ENCODE results near the gene NFATC2. TPM values are rescaled to one million over a fixed set of nuclear protein-coding genes. Genes with fewer than 3 reads are reported as not detected.
"Not testable (repeated sequence)": the region's sequence is repeated elsewhere in the genome, so short reads cannot be mapped to it uniquely, and the experiment has no call there.

NFATC2 gene
- total RNA-seq, 2 experiments from 2014 or later: 53.3 to 56.9 TPM

DNA sequence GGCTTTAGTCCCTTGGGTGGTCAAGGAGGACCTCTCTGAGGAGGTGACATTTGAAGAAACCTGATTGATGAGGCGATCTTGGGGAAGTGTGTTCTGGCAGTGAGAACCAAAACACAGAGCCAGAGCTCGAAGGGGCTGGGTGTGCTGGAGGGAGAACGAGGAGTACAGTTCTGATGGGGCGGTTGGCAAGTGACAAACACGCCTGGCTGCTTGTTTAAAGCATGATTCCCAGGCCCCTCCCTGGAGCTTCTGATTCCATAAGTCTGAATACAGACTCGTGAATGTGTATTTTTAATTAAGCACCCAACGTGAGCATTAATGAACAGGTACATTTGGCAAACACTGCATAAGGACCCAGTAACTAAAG, 886 bp upstream of the NFATC2 start:
- POLR2A ChIA-PET: interaction anchor here (0.9 to 5.4 kb wide), 12 partner anchors 9 to 157 kb away, joined by 3 to 56 read pairs (median 16); no protein-coding TSS in a partner anchor
- H3K9me3 Mint-ChIP-seq: no peaks in the 10 kb centered on the region
- CTCF ChIA-PET: interaction anchor here (0.6 to 3.1 kb wide), 6 partner anchors 17 to 157 kb away, joined by 3 to 27 read pairs (median 8); no protein-coding TSS in a partner anchor
- DNase-seq: no peak
- peaks cover 43% of the 10 kb centered on the region for H3K27me3 Mint-ChIP-seq
- peak overlapping the region; percentile 71 for H3K4me3 Mint-ChIP-seq
- H3K27ac Mint-ChIP-seq: peak overlapping the region; percentile 62
- peaks cover 33% of the 10 kb centered on the region for H3K4me1 Mint-ChIP-seq
- peaks cover 30% of the 10 kb centered on the region for H3K36me3 Mint-ChIP-seq (ENCODE audit: low read depth)

DNA sequence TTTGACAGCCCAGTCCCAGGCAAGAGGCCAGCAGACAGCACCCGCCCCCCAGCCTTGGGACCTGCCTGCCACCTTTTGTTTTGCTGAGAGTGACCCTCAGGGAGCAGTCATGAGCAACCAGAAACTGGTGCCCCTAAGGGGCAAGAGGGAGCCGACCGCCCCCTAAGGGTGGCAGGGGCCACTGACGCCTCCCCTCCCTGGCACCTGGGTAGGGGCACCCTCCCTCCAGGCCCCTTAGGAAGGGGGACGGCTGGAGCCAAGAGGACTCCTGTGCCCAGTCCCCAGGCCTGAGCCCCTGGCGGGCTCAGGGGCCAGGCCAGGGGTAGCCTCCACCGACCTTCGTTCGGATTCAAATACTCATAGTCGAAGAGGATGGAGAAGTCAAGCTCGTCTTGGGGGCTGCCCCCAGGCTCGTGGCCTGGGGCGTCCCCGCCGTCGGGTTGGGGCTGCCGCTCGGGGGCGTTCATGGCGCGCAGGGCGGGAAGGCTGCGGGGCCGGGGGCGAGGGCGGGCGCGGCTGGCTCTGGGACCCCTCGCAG, 417 bp downstream of the NFATC2 start:
- Mint-ChIP-seq H3K27ac (peak overlapping the region; percentile 99), H3K36me3 (ENCODE audit: low read depth) (peaks cover 42% of the 10 kb centered on the region), H3K9me3 (no peaks in the 10 kb centered on the region), H3K4me3 (peak overlapping the region; percentile 99), H3K27me3 (peaks cover 34% of the 10 kb centered on the region), H3K4me1 (peaks cover 46% of the 10 kb centered on the region)
- DNase-seq: peak; percentile 67
- POLR2A ChIA-PET: interaction anchor here (0.7 to 5.4 kb wide), 24 partner anchors 10 to 584 kb away, joined by 3 to 56 read pairs (median 6); partner anchors contain the start of gene DPM1
- CTCF ChIA-PET: interaction anchor here (0.9 to 3.1 kb wide), 15 partner anchors 9 to 555 kb away, joined by 3 to 27 read pairs (median 4); no protein-coding TSS in a partner anchor

DNA sequence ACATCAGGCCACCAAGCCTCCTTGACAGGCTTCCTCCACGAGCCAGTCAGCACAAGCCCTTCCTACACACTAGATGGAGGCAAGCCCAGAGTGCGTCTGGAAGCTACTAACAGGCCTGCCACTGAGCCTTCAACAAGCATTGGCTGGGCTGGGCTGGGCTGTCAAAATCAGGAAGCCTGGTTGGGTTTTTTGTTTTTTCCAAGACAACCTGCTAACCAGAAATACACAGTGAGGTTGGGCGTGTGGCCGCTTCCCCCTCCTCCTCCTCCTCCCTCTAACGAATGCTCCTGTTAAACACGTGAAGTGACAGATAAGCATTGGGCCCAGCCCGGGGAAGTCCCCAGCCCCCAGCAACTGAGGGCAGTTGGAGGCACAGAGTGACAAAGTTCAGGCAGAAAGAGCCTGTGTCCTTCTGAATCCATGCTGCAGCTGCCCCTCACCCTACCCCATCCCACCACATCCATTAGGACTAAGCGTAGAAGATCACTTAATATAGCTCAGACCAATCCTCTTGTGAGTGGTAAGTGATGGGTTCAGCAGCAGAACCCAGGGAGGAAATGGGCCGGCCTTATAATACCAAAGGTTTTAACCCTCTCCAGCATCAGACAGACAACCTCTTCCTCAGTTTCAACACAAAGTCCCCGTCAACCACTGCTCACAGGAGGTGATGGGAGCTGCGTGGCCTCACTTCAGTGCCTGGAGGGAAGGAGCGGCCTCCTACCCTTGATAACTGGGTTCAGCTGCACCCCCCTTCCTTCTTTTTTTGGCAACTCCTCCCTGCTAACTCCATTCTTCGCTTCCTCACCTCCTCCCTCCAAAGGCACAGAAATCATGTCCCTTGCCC, 1.1 kb downstream of the NFATC2 start:
- peak overlapping the region; percentile 99 for H3K4me3 Mint-ChIP-seq
- H3K27me3 Mint-ChIP-seq: peaks cover 27% of the 10 kb centered on the region
- ChIA-PET CTCF (interaction anchor here (0.9 to 3.1 kb wide), 15 partner anchors 9 to 554 kb away, joined by 3 to 27 read pairs (median 4); no protein-coding TSS in a partner anchor), POLR2A (interaction anchor here (0.6 to 5.4 kb wide), 24 partner anchors 10 to 583 kb away, joined by 3 to 56 read pairs (median 6); partner anchors contain the start of gene DPM1)
- peaks cover 53% of the 10 kb centered on the region for H3K4me1 Mint-ChIP-seq
- peaks cover 49% of the 10 kb centered on the region for H3K36me3 Mint-ChIP-seq (ENCODE audit: low read depth)
- H3K27ac Mint-ChIP-seq: peak overlapping the region; percentile 99
- no peaks in the 10 kb centered on the region for H3K9me3 Mint-ChIP-seq
- DNase-seq: peak; percentile 90

DNA sequence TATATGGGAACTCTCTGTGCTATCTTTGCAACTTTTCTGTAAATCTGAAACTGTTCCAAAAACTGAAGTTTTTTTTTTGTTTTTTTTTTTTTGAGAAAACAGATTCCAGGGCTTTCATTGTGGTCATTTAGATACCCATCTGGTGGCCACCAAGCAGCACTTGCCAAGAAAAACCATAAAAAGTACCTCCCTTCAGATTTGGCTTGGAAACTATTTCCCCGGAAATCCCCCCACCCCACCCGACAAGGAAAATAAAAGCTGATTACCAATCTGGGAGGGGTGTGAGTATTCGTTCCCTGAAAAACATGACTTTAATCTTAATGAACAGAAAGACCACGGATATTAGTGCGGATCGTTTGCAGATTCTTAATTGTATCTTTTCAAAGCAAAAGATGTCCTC, 1.9 kb downstream of the NFATC2 start:
- CTCF ChIA-PET: interaction anchor here (1.2 to 3.1 kb wide), 7 partner anchors 8 to 155 kb away, joined by 3 to 27 read pairs (median 7); no protein-coding TSS in a partner anchor
- Mint-ChIP-seq H3K27me3 (peaks cover 22% of the 10 kb centered on the region), H3K4me3 (peak overlapping the region; percentile 99), H3K9me3 (no peaks in the 10 kb centered on the region), H3K4me1 (peaks cover 61% of the 10 kb centered on the region), H3K36me3 (ENCODE audit: low read depth) (peaks cover 55% of the 10 kb centered on the region), H3K27ac (peak overlapping the region; percentile 99)
- POLR2A ChIA-PET: interaction anchor here (0.6 to 5.4 kb wide), 13 partner anchors 9 to 154 kb away, joined by 3 to 56 read pairs (median 16); no protein-coding TSS in a partner anchor
- no peak for DNase-seq

DNA sequence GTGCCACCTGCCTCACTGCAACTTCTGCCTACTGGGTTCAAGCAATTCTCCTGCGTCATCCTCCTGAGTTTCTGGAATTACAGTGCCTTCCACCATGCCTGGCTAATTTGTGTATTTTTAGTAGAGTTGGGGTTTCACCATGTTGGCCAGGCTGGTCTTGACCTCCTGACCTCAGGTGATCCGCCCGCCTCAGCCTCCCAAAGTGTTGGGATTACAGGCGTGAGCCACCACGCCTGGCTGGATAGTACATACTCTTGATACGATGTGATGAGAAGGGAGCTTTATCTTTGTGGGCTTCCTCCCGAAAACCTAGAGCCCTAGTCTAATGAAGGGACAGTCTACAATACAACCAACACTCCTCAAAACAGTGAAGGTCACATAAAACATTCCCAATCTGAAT, 2.4 kb downstream of the NFATC2 start:
- peaks cover 60% of the 10 kb centered on the region for H3K36me3 Mint-ChIP-seq (ENCODE audit: low read depth)
- POLR2A ChIA-PET: interaction anchor here (1.3 to 5.4 kb wide), 8 partner anchors 8 to 154 kb away, joined by 3 to 56 read pairs (median 16); no protein-coding TSS in a partner anchor

DNA sequence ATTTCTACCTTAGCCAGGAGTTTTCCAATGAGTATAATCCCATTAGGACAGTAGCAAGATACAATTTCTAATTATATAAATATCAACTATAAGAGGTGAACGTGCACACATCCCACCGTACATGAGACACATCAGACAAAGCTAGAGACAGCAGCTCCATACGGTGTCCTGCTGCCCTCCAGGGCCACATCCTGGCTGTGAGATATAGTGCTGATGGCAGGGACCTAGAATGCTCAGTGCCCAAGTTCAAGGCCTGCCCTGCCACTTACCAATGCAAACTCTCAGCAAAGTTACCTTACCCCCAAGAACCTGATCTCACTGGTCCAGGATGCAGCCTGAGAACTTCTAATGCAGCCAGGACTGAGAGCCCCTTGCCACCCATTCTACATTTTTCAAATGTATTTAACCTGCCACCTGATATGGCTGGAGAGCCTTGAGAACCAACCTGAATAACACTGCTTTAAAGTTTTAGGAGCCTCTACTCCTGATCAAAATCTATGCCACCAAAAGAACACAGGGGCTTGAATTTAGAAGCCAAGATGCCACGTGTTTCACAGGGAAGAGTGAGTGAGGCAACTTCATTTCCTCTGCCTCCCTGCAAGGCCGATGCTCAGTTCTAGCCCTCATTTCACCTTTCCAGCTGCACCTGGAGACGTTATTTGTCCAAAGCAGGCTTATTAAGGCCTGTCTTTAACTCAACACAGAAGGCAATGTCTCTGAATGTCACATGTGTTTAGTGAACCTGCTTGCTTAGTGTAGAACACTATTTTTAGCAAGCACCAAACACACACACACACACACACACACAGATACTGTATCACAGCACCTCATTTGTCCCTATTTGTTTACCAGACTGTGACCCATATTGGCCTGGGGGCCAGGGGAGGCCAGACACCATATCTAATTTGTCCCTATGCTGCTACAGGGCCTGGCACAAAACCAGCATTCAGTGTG, 6.1 kb downstream of the NFATC2 start:
- no peaks in the 10 kb centered on the region for H3K9me3 Mint-ChIP-seq
- H3K27ac Mint-ChIP-seq: peak overlapping the region; percentile 76
- ChIA-PET CTCF (interaction anchor here (1.4 kb wide), 1 partner anchor 150 kb away, joined by 5 read pairs; no protein-coding TSS in a partner anchor), POLR2A (interaction anchor here (0.6 to 1.0 kb wide), 3 partner anchors 10 to 136 kb away, joined by 3 to 9 read pairs (median 4); no protein-coding TSS in a partner anchor)
- peaks cover 95% of the 10 kb centered on the region for H3K4me1 Mint-ChIP-seq
- H3K4me3 Mint-ChIP-seq: peak overlapping the region; percentile 30
- H3K36me3 Mint-ChIP-seq (ENCODE audit: low read depth): peaks cover 79% of the 10 kb centered on the region
- DNase-seq: no peak
- H3K27me3 Mint-ChIP-seq: no peaks in the 10 kb centered on the region

More for the DNA sequence above, 2.4 kb downstream of the NFATC2 start:
- H3K4me3 Mint-ChIP-seq: peak overlapping the region; percentile 99
- peak overlapping the region; percentile 99 for H3K27ac Mint-ChIP-seq
- CTCF ChIA-PET: interaction anchor here (2.4 to 3.1 kb wide), 3 partner anchors 13 to 54 kb away, joined by 7 to 22 read pairs (median 19); no protein-coding TSS in a partner anchor
- H3K9me3 Mint-ChIP-seq, DNase-seq: not testable (repeated sequence)
- H3K4me1 Mint-ChIP-seq: peaks cover 66% of the 10 kb centered on the region
- peaks cover 17% of the 10 kb centered on the region for H3K27me3 Mint-ChIP-seq

DNA sequence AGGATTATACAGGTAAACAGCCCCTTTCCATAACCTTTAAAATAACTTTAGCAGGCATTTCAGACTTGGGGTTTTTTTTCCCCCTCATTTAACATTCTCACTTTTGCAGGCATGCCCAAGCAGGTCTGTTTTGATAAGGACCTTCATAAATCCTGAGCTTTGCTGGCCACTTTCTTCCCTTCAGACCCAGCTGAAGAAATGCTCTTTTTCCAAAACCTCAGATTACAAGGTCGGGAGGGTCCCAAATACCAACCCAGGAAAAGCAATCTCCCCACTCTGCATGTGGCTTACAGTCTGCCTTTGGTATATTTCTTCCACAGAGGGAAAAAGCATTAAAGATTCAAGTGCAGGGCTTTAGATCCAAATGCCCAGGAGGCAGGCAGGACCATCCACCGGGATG, 6.8 kb downstream of the NFATC2 start:
- POLR2A ChIA-PET: interaction anchor here (1.0 to 1.6 kb wide), 3 partner anchors 9 to 54 kb away, joined by 3 to 9 read pairs (median 4); no protein-coding TSS in a partner anchor
- peaks cover 77% of the 10 kb centered on the region for H3K36me3 Mint-ChIP-seq (ENCODE audit: low read depth)
- no peaks in the 10 kb centered on the region for H3K27me3 Mint-ChIP-seq
- peak overlapping the region; percentile 79 for H3K27ac Mint-ChIP-seq
- CTCF ChIA-PET: interaction anchor here (1.4 kb wide), 1 partner anchor 150 kb away, joined by 5 read pairs; no protein-coding TSS in a partner anchor
- H3K4me1 Mint-ChIP-seq: peaks cover 97% of the 10 kb centered on the region
- H3K9me3 Mint-ChIP-seq: no peaks in the 10 kb centered on the region
- DNase-seq: no peak
- no peak overlapping the region for H3K4me3 Mint-ChIP-seq

DNA sequence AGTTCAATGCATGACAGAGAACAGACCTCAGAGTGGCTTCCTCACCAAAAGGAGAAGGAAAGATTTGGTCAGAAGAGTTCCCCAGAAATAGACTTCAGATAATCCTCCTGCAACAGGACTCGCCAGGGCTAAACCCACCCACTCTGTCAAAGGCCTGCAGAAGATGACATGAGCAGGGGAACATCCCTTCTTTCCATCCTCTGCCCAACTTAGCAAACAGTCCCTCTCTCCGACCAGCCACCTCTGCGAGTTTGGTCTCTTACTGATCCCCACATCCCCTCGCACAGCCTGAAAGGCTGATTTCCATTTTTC, 7.5 kb downstream of the NFATC2 start:
- H3K4me3 Mint-ChIP-seq: no peak overlapping the region
- ChIA-PET CTCF (no interaction called here), POLR2A (interaction anchor here (1.2 to 1.6 kb wide), 3 partner anchors 9 to 34 kb away, joined by 3 to 5 read pairs (median 3); no protein-coding TSS in a partner anchor)
- peaks cover 99% of the 10 kb centered on the region for H3K4me1 Mint-ChIP-seq
- DNase-seq: no peak
- peak overlapping the region; percentile 79 for H3K27ac Mint-ChIP-seq
- no peaks in the 10 kb centered on the region for H3K9me3 Mint-ChIP-seq
- peaks cover 73% of the 10 kb centered on the region for H3K36me3 Mint-ChIP-seq (ENCODE audit: low read depth)
- H3K27me3 Mint-ChIP-seq: no peaks in the 10 kb centered on the region

DNA sequence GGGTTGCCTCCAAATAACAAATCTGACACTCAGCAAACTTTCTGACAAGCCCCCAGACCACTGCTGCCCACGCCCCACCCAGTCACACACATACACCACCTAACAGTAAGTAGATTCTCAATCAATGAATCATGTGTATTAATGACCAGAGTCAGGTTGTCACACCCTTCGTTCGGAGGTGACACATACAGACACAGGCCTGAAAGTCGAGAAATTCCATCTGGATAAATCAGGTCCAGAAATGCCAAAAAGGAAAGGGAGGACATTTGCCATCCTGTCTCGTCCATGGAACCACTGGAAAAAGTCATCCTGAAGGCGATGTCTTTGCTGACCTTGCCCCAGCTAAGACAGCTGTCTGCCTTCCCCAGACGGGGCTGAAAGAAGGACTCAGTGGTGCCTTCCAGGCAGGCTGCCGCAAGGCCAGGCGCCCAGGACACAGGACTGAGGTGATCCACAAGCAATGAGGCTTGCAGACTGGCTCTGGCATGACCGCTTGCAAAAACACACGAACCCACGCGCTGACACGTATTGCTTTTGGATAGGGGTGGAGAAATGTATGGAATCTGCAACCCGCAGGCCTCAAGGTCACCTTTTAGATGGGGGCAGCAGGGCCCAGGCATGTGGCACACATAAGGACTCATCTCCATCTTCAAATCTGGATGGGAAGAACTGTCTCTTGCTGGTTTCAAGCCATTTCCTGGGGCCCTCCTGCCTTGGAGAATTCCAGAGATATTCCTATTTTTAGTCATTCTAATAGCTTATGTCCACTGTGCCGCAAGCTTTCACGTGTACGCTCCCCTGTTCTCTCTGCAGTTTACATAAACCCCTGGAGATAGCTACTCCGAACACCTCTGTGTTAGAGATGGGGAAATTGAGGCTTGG, 9.0 kb downstream of the NFATC2 start:
- Mint-ChIP-seq H3K4me1 (peaks cover 99% of the 10 kb centered on the region), H3K36me3 (ENCODE audit: low read depth) (peaks cover 66% of the 10 kb centered on the region), H3K27me3 (no peaks in the 10 kb centered on the region), H3K4me3 (no peak overlapping the region), H3K9me3 (no peaks in the 10 kb centered on the region), H3K27ac (peak overlapping the region; percentile 91)
- DNase-seq: no peak
- POLR2A ChIA-PET: interaction anchor here (3.0 kb wide), 2 partner anchors 8 to 20 kb away, joined by 14 to 33 read pairs; partner anchors contain the start of gene NFATC2
- CTCF ChIA-PET: interaction anchor here (0.6 to 1.4 kb wide), 2 partner anchors 8 to 72 kb away, joined by 3 to 5 read pairs; no protein-coding TSS in a partner anchor

DNA sequence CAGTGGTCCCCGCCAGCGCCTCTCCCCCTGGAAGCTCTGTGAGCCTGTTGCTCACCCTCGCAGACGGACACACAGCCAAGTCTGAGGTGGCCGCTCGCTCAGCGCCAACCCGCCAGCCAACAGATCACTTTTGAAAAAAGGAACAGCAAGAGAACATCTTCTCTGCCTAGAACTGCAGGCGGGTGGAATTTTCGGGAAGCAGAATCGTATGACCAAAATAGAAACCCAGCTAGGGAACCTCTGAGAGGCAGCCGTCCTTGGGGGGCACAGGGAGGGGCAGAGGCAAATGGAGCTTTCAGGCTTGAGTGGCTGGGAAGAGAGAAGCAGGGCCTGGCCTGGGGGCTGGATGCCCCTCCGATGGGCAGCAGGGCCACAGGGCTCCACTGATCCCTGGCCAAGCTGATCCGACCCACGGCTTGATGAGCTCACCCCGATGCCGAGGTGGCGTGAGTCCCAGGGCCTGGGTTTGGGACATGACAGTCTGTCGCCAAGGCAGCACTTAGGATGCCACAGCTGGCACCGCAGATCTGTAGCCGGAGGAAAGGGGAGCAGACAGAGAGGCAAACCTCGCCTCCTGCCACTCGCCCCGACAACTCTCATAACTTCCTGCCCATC, 9.8 kb downstream of the NFATC2 start:
- H3K36me3 Mint-ChIP-seq (ENCODE audit: low read depth): peaks cover 64% of the 10 kb centered on the region
- POLR2A ChIA-PET: interaction anchor here (3.0 kb wide), 2 partner anchors 9 to 19 kb away, joined by 14 to 33 read pairs; partner anchors contain the start of gene NFATC2
- no peaks in the 10 kb centered on the region for H3K9me3 Mint-ChIP-seq
- no peak for DNase-seq
- peak overlapping the region; percentile 91 for H3K27ac Mint-ChIP-seq
- CTCF ChIA-PET: interaction anchor here (1.4 kb wide), 1 partner anchor 9 kb away, joined by 5 read pairs; no protein-coding TSS in a partner anchor
- H3K4me3 Mint-ChIP-seq: no peak overlapping the region
- H3K4me1 Mint-ChIP-seq: peaks cover 97% of the 10 kb centered on the region
- no peaks in the 10 kb centered on the region for H3K27me3 Mint-ChIP-seq

Data from activated CD4-positive, alpha-beta memory T cell treated with anti-CD3 and anti-CD28 coated beads, Interleukin-2, amount 10 ng/mL, durations not matched to agents 7 days and 5 days (primary cell).